Endodermal cell (in vitro differentiated cells): Measurements from ENCODE around the gene EDEM2. TPM values are rescaled to one million over a fixed set of nuclear protein-coding genes. Genes with fewer than 3 reads are reported as not detected.
"Not testable (repeated sequence)": the region's sequence is repeated elsewhere in the genome, so short reads cannot be mapped to it uniquely, and the experiment has no call there.

Source experiments
- DNase-seq: peaks from one replicate; pipeline ENCODE4 v3.0.0-alpha.2; 2017
- H3K27ac ChIP-seq: 2 replicates; pipeline ENCODE4 v1.5.1; 2013; ENCODE audit warnings: mild to moderate bottlenecking, low read depth, low read length, moderate library complexity
- H3K27me3 ChIP-seq: 2 replicates; pipeline ENCODE4 v1.6.1; 2013; ENCODE audit warnings: mild to moderate bottlenecking, low read length, moderate library complexity; ENCODE audit not compliant: insufficient read depth, control insufficient read depth, poor library complexity, severe bottlenecking
- H3K36me3 ChIP-seq: 2 replicates; pipeline ENCODE4 v1.7.0; 2013; ENCODE audit warnings: mild to moderate bottlenecking, low read length, moderate library complexity; ENCODE audit not compliant: control insufficient read depth, insufficient read depth
- H3K4me1 ChIP-seq: one replicate; pipeline ENCODE4 v1.7.0; 2013; ENCODE audit warnings: low read length; ENCODE audit not compliant: control insufficient read depth, insufficient read depth
- H3K4me3 ChIP-seq: 2 replicates; pipeline ENCODE4 v1.5.1; 2013; ENCODE audit warnings: mild to moderate bottlenecking, low read length, moderate library complexity
- H3K9ac ChIP-seq: 2 replicates; pipeline ENCODE4 v1.6.1; 2013; ENCODE audit warnings: mild to moderate bottlenecking, low read length, moderate library complexity; ENCODE audit not compliant: poor library complexity, severe bottlenecking; ENCODE audit errors: extremely low read depth
- H3K9me3 ChIP-seq: 2 replicates; pipeline ENCODE4 v1.6.1; 2013; ENCODE audit warnings: mild to moderate bottlenecking, low read length, moderate library complexity; ENCODE audit not compliant: control insufficient read depth
- H3K27ac Mint-ChIP-seq: 2 replicates; pipeline ENCODE4 v1.8.0; 2020; ENCODE audit warnings: mixed read lengths
- H3K27me3 Mint-ChIP-seq: 2 replicates; pipeline ENCODE4 v1.8.0; 2021; ENCODE audit warnings: mild to moderate bottlenecking, mixed read lengths; ENCODE audit not compliant: insufficient read depth
- H3K36me3 Mint-ChIP-seq: 2 replicates; pipeline ENCODE4 v1.8.0; 2020; ENCODE audit warnings: low read depth, mixed read lengths
- H3K4me1 Mint-ChIP-seq: 2 replicates; pipeline ENCODE4 v1.8.0; 2020; ENCODE audit warnings: mixed read lengths
- H3K4me3 Mint-ChIP-seq: 2 replicates; pipeline ENCODE4 v1.8.0; 2020; ENCODE audit warnings: mild to moderate bottlenecking, moderate library complexity, mixed read lengths
- H3K9me3 Mint-ChIP-seq: 2 replicates; pipeline ENCODE4 v1.8.0; 2020; ENCODE audit warnings: mild to moderate bottlenecking, mixed read lengths
- WGBS, 2 experiments: methylation state at CpG; one replicate each; pipeline versions ENCODE4 v1.1.5 to v1.1.7; 2013; ENCODE audit warnings: missing lambda C conversion rate in 2 of 2, mixed read lengths in 1 of 2; ENCODE audit not compliant: insufficient coverage in 1 of 2, insufficient read length in 1 of 2; 5-methylcytosine and 5-hydroxymethylcytosine counted together
- total RNA-seq, 2 donors: library from RNA; stranded (reverse); fragmentation: NEBNext Ultra II Directional in 1 of 2; extraction: Animal tissue kit (Norgen Biotek cat#: 25700) in 1 of 2; gene quantifications; 2 replicates in 1 of 2; 3 replicates in 1 of 2; pipeline ENCODE4 v1.2.1, GENCODE V29; 2021
- TF ChIP-seq, protein P1 (sequence below): fragments of 200-600 bp; sonication (generic); conservative IDR thresholded peaks from 2 replicates; pipeline ENCODE4 v1.5.0; 2021; ENCODE audit warnings: antibody characterized with exemption, mild to moderate bottlenecking

The EDEM2 gene
- total RNA-seq, 2 donors from 2014 or later = 21.4 to 32.2 TPM

DNA sequence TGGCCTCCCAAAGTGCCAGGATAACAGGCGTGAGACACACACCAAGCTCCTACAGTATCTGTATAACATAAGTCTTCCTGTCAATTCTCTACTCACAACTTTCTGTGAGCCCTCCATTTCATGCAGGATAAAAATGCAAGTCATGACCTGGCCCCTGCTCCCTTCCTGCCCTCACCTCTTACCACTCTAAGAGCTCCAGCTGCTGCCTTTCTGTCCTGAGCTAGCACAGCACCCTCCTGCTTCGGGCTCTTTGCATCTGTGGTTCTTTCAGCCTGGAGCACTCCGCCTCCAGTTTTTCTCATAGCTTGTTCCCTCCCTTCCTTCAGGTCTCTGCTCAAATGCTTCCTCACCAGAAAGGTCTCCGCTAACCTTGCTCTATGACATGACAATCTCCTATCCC, 30.9 kb downstream of the EDEM2 start:
- Histone ChIP-seq H3K4me1 (no peaks in the 10 kb centered on the region), H3K36me3 (peaks cover 32% of the 10 kb centered on the region), H3K4me3 (no peak overlapping the region), H3K27ac (no peak overlapping the region), H3K9me3 (no peaks in the 10 kb centered on the region), H3K27me3 (no peaks in the 10 kb centered on the region), H3K9ac (no peak overlapping the region)
- H3K27me3 Mint-ChIP-seq = no peaks in the 10 kb centered on the region
- 93 to 96% methylated on average over 4 of the region's 4 CpGs for WGBS, 2 experiments
- DNase-seq = no peak
- peak overlapping the region; percentile 24 for H3K27ac Mint-ChIP-seq
- H3K4me1 Mint-ChIP-seq = no peaks in the 10 kb centered on the region
- H3K4me3 Mint-ChIP-seq = no peak overlapping the region
- H3K9me3 Mint-ChIP-seq = no peaks in the 10 kb centered on the region
- peaks cover 57% of the 10 kb centered on the region for H3K36me3 Mint-ChIP-seq
- TF ChIP-seq, protein P1, sequence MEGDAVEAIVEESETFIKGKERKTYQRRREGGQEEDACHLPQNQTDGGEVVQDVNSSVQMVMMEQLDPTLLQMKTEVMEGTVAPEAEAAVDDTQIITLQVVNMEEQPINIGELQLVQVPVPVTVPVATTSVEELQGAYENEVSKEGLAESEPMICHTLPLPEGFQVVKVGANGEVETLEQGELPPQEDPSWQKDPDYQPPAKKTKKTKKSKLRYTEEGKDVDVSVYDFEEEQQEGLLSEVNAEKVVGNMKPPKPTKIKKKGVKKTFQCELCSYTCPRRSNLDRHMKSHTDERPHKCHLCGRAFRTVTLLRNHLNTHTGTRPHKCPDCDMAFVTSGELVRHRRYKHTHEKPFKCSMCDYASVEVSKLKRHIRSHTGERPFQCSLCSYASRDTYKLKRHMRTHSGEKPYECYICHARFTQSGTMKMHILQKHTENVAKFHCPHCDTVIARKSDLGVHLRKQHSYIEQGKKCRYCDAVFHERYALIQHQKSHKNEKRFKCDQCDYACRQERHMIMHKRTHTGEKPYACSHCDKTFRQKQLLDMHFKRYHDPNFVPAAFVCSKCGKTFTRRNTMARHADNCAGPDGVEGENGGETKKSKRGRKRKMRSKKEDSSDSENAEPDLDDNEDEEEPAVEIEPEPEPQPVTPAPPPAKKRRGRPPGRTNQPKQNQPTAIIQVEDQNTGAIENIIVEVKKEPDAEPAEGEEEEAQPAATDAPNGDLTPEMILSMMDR = no peak

DNA sequence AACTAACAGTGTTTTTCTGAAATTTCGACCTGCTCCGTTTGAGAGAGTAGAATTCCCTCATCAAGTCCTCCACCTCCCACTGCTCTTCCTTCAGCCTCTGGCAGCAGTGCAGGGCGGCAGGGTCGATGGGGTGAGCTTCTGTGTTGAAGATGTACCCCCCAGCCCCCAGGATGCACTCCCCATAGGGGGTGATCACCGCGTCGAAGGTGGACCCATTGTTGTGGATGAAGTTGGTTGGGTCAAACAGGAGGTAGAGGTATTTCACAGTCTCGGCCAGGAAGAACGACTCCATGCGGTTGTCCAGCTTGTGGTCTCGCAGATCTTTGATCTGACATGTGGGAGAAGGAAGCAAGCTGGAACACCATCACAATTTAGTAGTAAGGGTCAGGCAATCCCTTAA, 31.5 kb downstream of the EDEM2 start:
- peaks cover 30% of the 10 kb centered on the region for H3K36me3 ChIP-seq
- H3K27ac ChIP-seq = no peak overlapping the region
- H3K9me3 Mint-ChIP-seq = no peaks in the 10 kb centered on the region
- no peak overlapping the region for H3K4me3 ChIP-seq
- H3K4me3 Mint-ChIP-seq = no peak overlapping the region
- H3K36me3 Mint-ChIP-seq = peaks cover 52% of the 10 kb centered on the region
- H3K9ac ChIP-seq = no peak overlapping the region
- no peak for DNase-seq
- TF ChIP-seq, protein P1 = no peak
- H3K9me3 ChIP-seq = no peaks in the 10 kb centered on the region
- H3K27me3 Mint-ChIP-seq = no peaks in the 10 kb centered on the region
- 91 to 97% methylated on average over 7 to 11 of the region's 11 CpGs for whole genome bisulfite sequencing, 2 experiments
- no peaks in the 10 kb centered on the region for H3K4me1 Mint-ChIP-seq
- H3K27me3 ChIP-seq = no peaks in the 10 kb centered on the region
- H3K27ac Mint-ChIP-seq = peak overlapping the region; percentile 24
- H3K4me1 ChIP-seq = no peaks in the 10 kb centered on the region

DNA sequence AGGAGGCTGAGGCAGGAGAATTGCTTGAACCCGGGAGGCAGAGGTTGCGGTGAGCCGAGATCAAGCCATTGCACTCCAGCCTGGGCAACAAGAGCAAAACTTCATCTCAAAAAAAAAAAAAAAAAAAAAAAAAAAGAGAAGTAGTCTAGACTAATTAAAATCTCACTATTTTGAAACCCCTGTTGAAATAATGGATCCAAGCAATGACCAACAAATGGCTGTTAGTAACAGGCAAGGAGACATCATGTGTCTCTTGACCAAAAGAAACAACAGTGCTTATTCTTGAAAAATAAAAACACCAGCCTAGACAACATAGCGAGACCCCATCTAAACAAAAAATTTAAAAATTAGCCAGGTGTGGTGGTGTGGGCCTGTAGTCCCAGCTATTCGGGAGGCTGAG, 34.9 kb downstream of the EDEM2 start:
- H3K27me3 Mint-ChIP-seq, H3K4me1 ChIP-seq, H3K9ac ChIP-seq, H3K27me3 ChIP-seq, H3K4me3 ChIP-seq, H3K27ac ChIP-seq, H3K9me3 Mint-ChIP-seq, H3K4me3 Mint-ChIP-seq, H3K4me1 Mint-ChIP-seq, H3K9me3 ChIP-seq, DNase-seq, H3K27ac Mint-ChIP-seq: not testable (repeated sequence)
- H3K36me3 ChIP-seq = peaks cover 11% of the 10 kb centered on the region
- WGBS, 2 experiments = 38% methylated on average over 2 of the region's 5 CpGs; no CpG with 5 or more reads in 1 of the 2 experiments
- H3K36me3 Mint-ChIP-seq = peaks cover 27% of the 10 kb centered on the region
